ENCODE data around the gene PLEKHF1.
"Not testable (repeated sequence)": the region's sequence is repeated elsewhere in the genome, so short reads cannot be mapped to it uniquely, and the experiment has no call there.

PLEKHF1 gene

DNA sequence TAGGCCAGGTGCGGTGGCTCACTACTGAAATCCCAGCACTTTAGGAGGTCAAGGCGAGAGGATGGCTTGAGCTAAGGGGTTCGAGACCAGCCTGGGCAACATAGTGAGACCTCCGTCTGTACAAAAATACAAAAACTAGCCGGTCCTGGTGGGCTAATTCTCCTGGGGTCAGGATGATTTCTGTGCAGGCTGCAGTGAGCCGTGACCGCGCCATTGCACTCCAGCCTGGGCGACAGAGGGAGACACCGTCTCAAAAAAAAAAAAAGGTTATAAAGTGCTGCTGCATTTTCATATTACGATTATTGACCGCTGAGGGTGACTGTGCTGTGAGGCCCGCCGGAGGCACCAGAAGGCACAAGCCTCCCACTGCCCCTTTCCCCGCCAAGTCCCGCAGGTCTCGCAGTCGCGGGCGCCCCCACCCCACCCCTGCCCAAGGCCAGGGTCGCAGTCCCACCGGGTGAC lies 477 bp upstream of the PLEKHF1 start:
- DNase-seq, result peak in 1 of 4 experiments; percentile 13

GRCh38 chr19:29665826-29666577 lies 741 bp downstream of the PLEKHF1 start:
- DNase-seq, result no peak

DNA sequence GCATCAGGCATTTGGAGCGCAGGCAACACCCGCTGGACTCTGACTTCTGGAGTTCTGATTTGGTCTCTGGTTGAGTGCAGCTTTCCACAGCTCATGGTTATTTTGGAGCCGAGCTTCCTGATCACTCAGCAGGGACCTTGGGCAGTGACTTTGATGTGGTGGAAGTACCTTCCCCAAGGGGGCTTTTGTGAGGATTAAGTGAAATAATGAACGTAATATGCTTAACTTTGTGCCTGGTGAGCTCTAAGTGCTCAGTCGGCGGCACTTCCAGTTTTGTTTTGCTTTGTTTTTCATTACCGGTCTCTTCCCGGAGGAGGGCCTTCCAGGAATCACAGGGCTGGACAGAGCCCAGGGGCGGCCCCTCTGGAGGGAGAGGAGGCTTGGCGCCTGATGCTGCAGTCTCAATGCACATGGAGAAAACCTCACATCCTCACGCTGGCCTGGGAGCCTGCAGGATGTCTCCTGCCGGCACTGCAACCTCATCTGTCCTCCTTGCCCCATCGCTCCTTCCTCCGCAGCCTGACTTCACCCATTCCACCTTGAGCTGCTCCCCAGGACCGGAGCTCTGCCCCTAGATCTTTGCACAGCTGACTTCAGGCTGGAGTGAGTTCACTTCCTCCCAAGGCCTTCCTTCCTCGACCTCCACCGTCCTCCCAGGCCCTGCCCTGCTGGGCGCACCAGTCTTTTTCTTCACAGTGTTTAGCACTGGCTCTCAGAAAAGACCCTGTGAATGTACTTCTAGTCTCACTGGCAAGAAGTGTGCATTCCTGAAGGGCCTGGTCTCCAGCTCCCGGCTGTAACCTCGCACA lies 1.5 kb downstream of the PLEKHF1 start:
- DNase-seq, result no peak

GRCh38 chr19:29667387-29667783 lies 2.1 kb downstream of the PLEKHF1 start:
- DNase-seq, result no peak

DNA sequence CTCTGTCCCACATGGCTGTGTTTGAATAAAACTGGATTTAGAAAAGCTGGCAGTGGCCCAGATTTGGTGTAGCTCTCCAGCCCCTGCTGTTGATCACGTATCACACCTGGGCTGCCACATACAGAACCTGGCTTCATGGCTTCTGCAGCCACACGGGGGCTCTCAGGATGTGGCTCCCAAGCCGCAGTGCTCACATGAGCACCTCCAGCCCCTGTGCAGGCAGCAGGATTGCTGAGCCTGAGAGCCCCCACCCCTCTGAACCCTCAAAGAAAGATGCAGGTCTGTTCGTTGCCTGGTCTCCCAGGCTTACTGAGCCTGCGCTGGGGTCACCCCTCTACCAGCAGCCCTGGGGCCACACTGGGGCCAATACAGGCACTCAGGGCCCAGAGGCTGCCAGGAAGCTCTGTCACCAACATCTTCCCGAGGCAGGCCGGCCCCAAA lies 2.7 kb downstream of the PLEKHF1 start:
- DNase-seq, result no peak

DNA sequence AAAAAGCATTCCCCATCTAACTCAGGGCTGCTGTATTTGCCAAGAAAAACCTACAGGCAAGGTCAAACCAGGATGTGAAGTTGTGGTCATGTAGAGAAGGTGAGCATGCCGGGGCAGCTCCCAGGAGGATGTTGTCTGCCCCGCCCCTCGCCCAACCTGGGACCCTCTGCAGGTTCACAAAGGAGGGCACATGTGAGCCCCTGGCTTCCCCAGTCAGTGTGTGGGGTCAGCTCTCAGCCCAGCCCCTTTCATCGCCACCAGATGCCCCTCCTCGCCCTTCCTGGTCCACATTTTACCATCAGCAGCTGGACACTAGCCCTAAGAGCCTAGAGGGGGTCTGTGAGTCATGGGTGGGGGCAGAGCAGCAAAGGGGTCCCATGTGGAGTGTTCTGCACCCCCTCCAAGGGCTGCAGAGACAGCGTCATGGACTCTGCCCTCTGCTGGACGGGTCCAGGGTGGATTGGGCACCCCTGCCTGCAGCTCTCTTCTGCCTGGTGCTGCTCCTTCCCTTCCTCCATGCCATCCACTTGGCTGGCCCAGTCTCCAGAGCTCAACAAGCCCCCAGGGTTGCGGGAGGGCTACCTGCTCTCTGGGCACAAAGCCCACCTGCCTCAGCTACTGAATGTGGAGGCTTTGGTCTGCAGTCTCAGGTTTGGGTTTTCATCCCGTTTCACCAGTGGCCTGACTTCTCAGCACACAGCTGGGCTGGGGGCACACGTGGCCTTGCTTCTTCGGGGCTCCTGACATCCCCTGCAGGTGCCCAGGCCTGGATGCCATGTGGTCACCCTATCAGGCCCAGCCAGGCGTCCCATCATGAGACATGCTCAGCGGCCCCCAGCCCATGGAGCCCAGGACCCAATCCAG lies 3.7 kb downstream of the PLEKHF1 start:
- no peak for DNase-seq

DNA sequence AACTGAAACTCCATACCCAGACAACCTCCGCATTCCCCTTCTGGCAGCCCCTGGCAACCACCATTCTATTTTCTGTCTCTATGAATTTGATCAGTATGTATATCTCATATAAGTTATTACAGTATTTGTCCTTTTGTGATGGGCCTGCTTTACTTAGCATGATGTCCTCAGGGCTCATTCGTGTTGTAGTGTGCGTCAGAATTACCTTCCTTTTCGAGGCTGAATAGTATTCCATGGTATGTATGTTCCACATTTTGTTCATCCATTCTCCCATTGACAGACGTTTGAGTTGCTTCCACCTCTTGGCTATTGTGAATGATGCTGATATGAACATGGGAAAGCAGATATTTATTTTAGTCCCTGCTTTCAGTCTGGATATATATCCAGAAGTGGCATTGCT lies 5.0 kb downstream of the PLEKHF1 start:
- no peak for DNase-seq

DNA sequence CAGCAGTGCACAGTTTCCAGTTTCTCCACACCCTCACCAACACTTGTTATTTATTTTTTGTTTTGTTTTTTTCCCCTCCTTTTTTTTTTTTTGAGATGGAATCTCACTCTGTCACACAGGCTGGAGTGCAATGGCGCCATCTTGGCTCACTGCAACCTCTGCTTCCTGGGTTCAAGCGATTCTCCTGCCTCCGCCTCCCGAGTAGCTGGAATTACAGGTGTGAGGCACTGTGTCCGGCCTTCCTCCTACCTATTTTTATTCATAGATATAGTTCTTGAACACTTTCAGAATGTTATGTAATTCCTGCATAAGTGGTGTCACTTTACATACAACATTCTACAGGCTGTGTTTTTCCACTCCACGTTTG lies 5.7 kb downstream of the PLEKHF1 start:
- not testable (repeated sequence) for DNase-seq

GRCh38 chr19:29671393-29672160 lies 6.3 kb downstream of the PLEKHF1 start:
- DNase-seq, result peak; percentile 60 to 81 (median 74)

GRCh38 chr19:29672319-29672932 lies 7.2 kb downstream of the PLEKHF1 start:
- DNase-seq, result no peak

DNA sequence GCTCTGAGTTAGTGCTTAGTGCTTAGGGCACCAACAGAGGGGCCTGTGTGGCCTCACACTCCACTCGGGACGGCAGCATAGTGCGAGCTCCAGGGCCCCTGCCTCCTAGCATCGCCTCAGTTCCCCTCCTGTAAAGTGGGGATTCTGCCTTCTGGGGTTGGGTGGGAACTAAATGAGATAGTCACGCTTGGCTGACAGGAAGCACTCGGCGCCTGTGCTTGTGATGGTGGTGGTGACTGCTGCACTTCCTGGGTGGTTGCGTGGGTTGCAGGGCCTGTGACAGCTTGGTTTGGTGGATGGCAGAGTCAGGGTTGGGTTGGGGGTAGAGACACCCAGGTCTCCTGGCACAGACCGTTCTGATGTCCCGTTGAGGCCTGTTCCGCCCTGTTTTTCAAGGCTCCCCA lies 7.7 kb downstream of the PLEKHF1 start:
- DNase-seq, result peak; percentile 46 to 77 (median 66)

GRCh38 chr19:29673451-29674371 lies 8.4 kb downstream of the PLEKHF1 start:
- DNase-seq, result no peak

DNA sequence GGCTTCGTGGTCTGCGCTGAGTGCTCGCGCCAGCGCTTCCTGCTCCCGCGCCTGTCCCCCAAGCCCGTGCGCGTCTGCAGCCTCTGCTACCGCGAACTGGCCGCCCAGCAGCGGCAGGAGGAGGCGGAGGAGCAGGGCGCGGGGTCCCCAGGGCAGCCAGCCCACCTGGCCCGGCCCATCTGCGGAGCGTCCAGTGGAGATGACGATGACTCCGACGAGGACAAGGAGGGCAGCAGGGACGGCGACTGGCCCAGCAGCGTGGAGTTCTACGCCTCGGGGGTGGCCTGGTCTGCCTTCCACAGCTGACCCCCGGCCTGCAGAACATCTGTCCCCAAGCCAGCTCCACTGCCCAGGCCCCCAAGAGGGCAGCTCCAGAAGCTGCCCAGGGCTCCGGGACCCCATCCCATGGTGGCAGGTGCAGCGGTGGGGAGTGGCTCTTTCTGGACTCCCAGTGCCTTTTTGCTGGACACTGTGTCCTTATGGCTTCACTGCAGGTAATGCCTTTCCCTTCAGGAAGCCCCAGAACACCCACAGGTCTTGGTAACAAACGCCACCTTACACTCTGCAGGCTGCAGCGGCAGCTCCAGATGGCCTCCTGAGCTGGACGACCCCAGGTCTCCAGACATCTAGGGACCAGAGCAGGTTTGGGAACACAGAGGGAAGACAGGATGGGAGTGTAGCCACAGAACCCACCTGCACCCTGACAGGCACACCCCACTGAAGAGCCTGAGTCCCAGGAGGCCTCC lies 9.3 kb downstream of the PLEKHF1 start:
- DNase-seq, result no peak

GRCh38 chr19:29675120-29675649 lies 9.9 kb downstream of the PLEKHF1 start:
- no peak for DNase-seq

- DNase-seq, result no peak
Measured at GRCh38 chr19:29675650-29676186, 10.5 kb downstream of the PLEKHF1 start.

DNA sequence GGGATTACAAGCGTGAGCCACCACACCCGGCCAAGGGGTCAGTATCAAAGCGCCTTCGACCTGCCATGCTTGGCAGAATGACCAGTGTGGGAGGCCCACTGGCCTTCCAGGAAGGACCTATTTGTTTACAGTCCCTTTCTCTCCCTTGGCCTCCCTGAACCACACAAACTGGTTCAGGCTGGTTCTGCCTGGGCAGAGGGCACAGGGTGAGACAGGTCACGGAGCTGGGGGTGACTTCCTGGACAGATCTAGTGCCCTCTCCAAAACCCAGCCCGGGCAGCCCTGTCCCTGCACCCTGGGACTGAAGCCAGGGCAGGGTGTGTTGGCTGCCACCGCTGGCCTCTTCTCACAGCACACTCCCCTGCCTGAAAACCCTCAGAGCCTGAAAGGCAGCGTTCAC lies 11.3 kb downstream of the PLEKHF1 start:
- DNase-seq, result no peak

DNA sequence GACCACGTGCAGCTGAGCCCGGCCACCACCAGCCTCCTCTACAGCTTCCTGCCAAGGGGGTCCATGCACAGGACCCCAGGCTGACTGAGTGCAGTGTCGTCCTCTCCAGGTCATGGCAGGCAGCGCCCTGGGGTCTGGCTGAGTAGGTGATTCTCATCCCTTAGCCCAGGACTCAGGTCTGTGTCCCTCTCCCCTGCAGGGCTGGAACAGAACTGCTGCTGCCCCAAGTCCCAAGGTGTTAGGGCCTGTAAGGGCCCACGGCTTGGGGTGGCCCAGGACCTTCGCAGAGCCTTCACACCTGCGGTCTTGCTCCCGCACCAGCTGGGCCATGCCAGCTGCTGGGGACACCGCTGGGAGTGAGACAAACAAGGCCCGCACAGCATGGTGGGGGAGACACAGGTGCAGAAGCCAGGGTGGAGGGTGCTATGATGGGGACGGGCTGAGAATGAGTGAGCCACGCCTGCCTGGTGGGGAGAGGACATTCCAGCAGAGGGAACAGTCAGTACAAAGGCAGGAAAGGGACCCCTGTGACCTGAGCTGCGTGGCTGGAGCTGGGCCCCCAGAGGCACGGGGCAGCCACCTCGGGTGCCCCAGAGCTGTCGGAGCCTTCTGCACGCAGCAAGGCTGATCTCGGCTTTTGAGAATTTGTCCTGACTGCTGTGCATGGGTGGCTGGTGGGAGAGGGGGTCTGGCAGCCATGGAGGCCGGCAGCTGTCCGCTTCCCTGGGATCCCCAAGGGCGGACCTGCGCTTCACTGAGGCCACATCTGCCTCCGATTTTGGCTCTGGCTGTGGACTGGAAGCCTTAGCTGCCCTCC lies 11.9 kb downstream of the PLEKHF1 start:
- no peak for DNase-seq

GRCh38 chr19:29678484-29679106 lies 13.3 kb downstream of the PLEKHF1 start:
- DNase-seq, result peak in 2 of 4 experiments; percentile 42 to 49
